ENCODE measurements around the gene ZEB2.

DNA sequence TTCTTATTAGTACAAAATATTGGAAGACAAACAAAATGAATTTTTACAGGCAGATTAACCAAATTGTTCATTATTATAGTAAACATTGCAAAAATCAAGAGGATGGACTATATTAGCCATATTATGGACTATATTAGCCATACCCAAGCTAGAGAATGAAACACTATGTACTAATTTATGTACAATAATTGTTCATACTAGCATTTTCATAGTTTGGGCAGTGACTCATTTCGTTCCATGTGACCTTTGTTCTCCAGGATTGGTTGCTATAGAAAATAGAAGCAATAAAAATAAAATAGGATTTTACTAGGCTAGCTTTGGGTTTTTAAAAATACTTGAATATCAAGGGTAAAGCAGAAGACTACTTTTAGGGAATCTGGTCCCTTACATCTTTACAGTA is 176.8 kb downstream of the ZEB2 start:
- TF ChIP-seq, protein P1, sequence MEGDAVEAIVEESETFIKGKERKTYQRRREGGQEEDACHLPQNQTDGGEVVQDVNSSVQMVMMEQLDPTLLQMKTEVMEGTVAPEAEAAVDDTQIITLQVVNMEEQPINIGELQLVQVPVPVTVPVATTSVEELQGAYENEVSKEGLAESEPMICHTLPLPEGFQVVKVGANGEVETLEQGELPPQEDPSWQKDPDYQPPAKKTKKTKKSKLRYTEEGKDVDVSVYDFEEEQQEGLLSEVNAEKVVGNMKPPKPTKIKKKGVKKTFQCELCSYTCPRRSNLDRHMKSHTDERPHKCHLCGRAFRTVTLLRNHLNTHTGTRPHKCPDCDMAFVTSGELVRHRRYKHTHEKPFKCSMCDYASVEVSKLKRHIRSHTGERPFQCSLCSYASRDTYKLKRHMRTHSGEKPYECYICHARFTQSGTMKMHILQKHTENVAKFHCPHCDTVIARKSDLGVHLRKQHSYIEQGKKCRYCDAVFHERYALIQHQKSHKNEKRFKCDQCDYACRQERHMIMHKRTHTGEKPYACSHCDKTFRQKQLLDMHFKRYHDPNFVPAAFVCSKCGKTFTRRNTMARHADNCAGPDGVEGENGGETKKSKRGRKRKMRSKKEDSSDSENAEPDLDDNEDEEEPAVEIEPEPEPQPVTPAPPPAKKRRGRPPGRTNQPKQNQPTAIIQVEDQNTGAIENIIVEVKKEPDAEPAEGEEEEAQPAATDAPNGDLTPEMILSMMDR (IDR thresholded peaks at IDR 0.05; ENCODE audit: borderline replicate concordance, extremely low read depth, low read length, poor library complexity, severe bottlenecking), result no peak
- TF ChIP-seq EZH2 (IDR thresholded peaks at IDR 0.05; ENCODE audit: borderline replicate concordance, low read depth, low read length, severe bottlenecking), result no peak
